Measurements from ENCODE around the gene PTCD2. TPM values are rescaled to one million over a fixed set of nuclear protein-coding genes. Genes with fewer than 3 reads are reported as not detected.

PTCD2 gene
- total and polyA plus RNA-seq, 9 of the 15 experiments (the other 6 are each of a cell fraction or from before 2014, with no cell fraction given) = 11.9 to 28.5 (median 18.6) TPM

DNA sequence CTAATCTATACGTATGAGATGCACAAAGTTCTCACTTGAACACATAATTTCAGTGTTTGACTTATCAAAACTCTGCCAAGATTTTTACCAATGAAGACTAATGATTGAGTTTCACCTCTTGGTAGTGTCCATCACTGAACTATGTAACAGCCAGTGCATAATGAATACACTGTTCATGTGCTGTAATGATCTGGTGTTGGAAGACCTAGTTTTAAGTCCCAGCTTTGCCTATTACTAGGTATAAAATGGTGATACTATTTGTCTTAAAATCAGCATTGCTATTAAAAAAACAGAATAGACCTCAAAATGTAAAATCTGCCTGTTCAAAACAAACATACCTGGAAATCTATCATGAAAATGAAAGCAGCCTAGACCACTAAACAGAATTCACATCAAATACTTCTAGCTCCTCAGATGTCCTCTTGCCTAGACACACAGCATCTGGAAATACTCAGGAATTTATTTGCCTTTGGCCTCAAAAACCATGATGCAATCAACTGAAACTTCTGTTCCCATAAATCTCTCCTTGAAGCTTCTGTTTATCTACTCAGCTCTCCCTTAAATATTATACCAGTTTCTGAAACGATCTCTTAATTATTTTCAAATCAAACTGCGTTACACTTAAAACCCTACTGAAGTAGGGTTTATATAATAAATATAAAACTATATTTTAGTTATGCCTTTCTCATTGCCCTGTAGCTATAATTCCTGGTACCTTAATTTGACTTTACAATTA is 38.2 kb upstream of the PTCD2 start (continued):
- TF ChIP-seq ZNF77 (CRISPR knock-in tag; IDR thresholded peaks at IDR 0.05) (no peak), ZNF431 (CRISPR knock-in tag; IDR thresholded peaks at IDR 0.05) (no peak), ZKSCAN8 (CRISPR knock-in tag; IDR thresholded peaks at IDR 0.05) (no peak), ZNF830 (CRISPR knock-in tag; IDR thresholded peaks at IDR 0.05) (no peak), ZNF175 (CRISPR knock-in tag; IDR thresholded peaks at IDR 0.05; ENCODE audit: low read depth) (no peak), CBX1 (IDR thresholded peaks at IDR 0.05; ENCODE audit: low read depth) (no peak), SMAD2 (IDR thresholded peaks at IDR 0.05; ENCODE audit: low read depth, low read length) (no peak), MAFG (tag; conservative IDR thresholded peaks at IDR 0.05) (no peak), SMARCA4 (IDR thresholded peaks at IDR 0.05) (peak; percentile 88), SETDB1 (IDR thresholded peaks at IDR 0.05; ENCODE audit: low read length) (no peak), ZNF766 (CRISPR knock-in tag; conservative IDR thresholded peaks at IDR 0.05) (peak; percentile 76; the same call in 1 of the 2 replicates), TAF1 (IDR thresholded peaks at IDR 0.05; ENCODE audit: control insufficient read depth, extremely low read depth, insufficient read depth, low read length, severe bottlenecking) (no peak), ZBTB7A (IDR thresholded peaks at IDR 0.05; ENCODE audit: borderline replicate concordance, control insufficient read depth, low read depth, low read length) (no peak), FOXA3 (CRISPR knock-in tag; conservative IDR thresholded peaks at IDR 0.05 in 1 of 2, IDR thresholded peaks at IDR 0.05 in 1 of 2) (peak in 1 of 2 experiments; percentile 51; a peak in 1 of 4 replicates), PTRF (tag; IDR thresholded peaks at IDR 0.05) (no peak), ETV5 (CRISPR knock-in tag; IDR thresholded peaks at IDR 0.05; ENCODE audit: low read depth) (no peak)
- TF ChIP-seq, protein P1, sequence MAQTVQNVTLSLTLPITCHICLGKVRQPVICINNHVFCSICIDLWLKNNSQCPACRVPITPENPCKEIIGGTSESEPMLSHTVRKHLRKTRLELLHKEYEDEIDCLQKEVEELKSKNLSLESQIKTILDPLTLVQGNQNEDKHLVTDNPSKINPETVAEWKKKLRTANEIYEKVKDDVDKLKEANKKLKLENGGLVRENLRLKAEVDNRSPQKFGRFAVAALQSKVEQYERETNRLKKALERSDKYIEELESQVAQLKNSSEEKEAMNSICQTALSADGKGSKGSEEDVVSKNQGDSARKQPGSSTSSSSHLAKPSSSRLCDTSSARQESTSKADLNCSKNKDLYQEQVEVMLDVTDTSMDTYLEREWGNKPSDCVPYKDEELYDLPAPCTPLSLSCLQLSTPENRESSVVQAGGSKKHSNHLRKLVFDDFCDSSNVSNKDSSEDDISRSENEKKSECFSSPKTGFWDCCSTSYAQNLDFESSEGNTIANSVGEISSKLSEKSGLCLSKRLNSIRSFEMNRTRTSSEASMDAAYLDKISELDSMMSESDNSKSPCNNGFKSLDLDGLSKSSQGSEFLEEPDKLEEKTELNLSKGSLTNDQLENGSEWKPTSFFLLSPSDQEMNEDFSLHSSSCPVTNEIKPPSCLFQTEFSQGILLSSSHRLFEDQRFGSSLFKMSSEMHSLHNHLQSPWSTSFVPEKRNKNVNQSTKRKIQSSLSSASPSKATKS (CRISPR knock-in tag; IDR thresholded peaks at IDR 0.05) = no peak
- TF ChIP-seq, protein P2, sequence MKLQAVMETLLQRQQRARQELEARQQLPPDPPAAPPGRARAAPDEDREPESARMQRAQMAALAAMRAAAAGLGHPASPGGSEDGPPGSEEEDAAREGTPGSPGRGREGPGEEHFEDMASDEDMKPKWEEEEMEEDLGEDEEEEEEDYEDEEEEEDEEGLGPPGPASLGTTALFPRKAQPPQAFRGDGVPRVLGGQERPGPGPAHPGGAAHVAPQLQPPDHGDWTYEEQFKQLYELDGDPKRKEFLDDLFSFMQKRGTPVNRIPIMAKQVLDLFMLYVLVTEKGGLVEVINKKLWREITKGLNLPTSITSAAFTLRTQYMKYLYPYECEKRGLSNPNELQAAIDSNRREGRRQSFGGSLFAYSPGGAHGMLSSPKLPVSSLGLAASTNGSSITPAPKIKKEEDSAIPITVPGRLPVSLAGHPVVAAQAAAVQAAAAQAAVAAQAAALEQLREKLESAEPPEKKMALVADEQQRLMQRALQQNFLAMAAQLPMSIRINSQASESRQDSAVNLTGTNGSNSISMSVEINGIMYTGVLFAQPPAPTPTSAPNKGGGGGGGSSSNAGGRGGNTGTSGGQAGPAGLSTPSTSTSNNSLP (IDR thresholded peaks at IDR 0.05; ENCODE audit: borderline replicate concordance, low read depth, low read length) = 0 out of 2 replicates have a peak, but pooled peaks have one; percentile 47
- TF ChIP-seq, protein P3, sequence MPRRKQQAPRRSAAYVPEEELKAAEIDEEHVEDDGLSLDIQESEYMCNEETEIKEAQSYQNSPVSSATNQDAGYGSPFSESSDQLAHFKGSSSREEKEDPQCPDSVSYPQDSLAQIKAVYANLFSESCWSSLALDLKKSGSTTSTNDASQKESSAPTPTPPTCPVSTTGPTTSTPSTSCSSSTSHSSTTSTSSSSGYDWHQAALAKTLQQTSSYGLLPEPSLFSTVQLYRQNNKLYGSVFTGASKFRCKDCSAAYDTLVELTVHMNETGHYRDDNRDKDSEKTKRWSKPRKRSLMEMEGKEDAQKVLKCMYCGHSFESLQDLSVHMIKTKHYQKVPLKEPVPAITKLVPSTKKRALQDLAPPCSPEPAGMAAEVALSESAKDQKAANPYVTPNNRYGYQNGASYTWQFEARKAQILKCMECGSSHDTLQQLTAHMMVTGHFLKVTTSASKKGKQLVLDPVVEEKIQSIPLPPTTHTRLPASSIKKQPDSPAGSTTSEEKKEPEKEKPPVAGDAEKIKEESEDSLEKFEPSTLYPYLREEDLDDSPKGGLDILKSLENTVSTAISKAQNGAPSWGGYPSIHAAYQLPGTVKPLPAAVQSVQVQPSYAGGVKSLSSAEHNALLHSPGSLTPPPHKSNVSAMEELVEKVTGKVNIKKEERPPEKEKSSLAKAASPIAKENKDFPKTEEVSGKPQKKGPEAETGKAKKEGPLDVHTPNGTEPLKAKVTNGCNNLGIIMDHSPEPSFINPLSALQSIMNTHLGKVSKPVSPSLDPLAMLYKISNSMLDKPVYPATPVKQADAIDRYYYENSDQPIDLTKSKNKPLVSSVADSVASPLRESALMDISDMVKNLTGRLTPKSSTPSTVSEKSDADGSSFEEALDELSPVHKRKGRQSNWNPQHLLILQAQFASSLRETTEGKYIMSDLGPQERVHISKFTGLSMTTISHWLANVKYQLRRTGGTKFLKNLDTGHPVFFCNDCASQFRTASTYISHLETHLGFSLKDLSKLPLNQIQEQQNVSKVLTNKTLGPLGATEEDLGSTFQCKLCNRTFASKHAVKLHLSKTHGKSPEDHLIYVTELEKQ (CRISPR knock-in tag; IDR thresholded peaks at IDR 0.05) = no peak
- TF ChIP-seq, protein P4, sequence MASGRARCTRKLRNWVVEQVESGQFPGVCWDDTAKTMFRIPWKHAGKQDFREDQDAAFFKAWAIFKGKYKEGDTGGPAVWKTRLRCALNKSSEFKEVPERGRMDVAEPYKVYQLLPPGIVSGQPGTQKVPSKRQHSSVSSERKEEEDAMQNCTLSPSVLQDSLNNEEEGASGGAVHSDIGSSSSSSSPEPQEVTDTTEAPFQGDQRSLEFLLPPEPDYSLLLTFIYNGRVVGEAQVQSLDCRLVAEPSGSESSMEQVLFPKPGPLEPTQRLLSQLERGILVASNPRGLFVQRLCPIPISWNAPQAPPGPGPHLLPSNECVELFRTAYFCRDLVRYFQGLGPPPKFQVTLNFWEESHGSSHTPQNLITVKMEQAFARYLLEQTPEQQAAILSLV (tag; IDR thresholded peaks at IDR 0.05) = peak; percentile 96
